OCI-M2 (cell line): ENCODE results near the gene VIL1.

ENCODE experiments used
- DNase-seq: peaks from one replicate; lab custom pipeline; 2025; ENCODE audit not compliant: unreplicated experiment; lab: John Stamatoyannopoulos, UW

The VIL1 gene

GRCh38 chr2:218435003-218435982, 16.4 kb downstream of the VIL1 start:
- no peak for DNase-seq

- no peak for DNase-seq
These were observed 18.1 kb downstream of the VIL1 start for GRCh38 chr2:218436992-218437391.

- DNase-seq, result no peak
These were observed 19.0 kb downstream of the VIL1 start for GRCh38 chr2:218437969-218438368.

GRCh38 chr2:218438596-218438995, 19.7 kb downstream of the VIL1 start:
- DNase-seq, result no peak

GRCh38 chr2:218444692-218445357, 25.9 kb downstream of the VIL1 start:
- DNase-seq, result no peak

- DNase-seq, result no peak
These were observed 26.7 kb downstream of the VIL1 start for GRCh38 chr2:218445602-218446001.

- no peak for DNase-seq
These were observed 27.6 kb downstream of the VIL1 start for GRCh38 chr2:218446547-218446946.

GRCh38 chr2:218447072-218447471, 28.1 kb downstream of the VIL1 start:
- no peak for DNase-seq

- no peak for DNase-seq
These were observed 30.0 kb downstream of the VIL1 start for GRCh38 chr2:218448934-218449333.

GRCh38 chr2:218452079-218452478, 33.2 kb downstream of the VIL1 start:
- no peak for DNase-seq

GRCh38 chr2:218456849-218457248, 37.9 kb downstream of the VIL1 start:
- no peak for DNase-seq

GRCh38 chr2:218458598-218458997, 39.7 kb downstream of the VIL1 start:
- DNase-seq, result no peak

- no peak for DNase-seq
These were observed 47.2 kb downstream of the VIL1 start for GRCh38 chr2:218465987-218466633.

GRCh38 chr2:218470448-218470847, 51.5 kb downstream of the VIL1 start:
- no peak for DNase-seq

- DNase-seq, result no peak
These were observed 52.1 kb downstream of the VIL1 start for GRCh38 chr2:218471036-218471435.

- no peak for DNase-seq
These were observed 53.1 kb downstream of the VIL1 start for GRCh38 chr2:218471982-218472381.

- DNase-seq, result no peak
These were observed 54.1 kb downstream of the VIL1 start for GRCh38 chr2:218472988-218473387.

- no peak for DNase-seq
These were observed 55.6 kb downstream of the VIL1 start for GRCh38 chr2:218474527-218474926.

GRCh38 chr2:218476676-218477075, 57.8 kb downstream of the VIL1 start:
- no peak for DNase-seq

- DNase-seq, result no peak
These were observed 58.3 kb downstream of the VIL1 start for GRCh38 chr2:218477247-218477646.

GRCh38 chr2:218478544-218478943, 59.6 kb downstream of the VIL1 start:
- no peak for DNase-seq

- DNase-seq, result no peak
These were observed 60.7 kb downstream of the VIL1 start for GRCh38 chr2:218479595-218479994.
